ENCODE measurements around the gene SLC22A23.

DNA sequence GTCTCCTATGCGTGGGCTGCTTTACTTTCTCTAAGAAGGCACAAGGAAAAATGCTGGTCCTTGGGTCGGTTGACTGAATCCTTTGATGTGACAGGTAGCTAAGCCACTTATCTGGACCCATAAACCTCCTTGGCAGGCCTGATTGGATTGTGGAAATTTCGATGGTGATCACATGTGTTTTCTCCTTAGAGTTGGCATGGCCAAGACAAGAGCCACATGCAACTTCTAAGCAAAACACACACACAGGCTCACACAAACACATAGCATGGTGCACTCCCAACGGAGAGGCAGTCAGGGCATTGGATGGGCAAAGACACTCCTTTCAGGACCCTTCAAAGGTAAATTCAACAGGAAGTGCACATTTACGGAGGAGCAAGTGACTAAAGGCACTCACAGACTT is 102.9 kb downstream of the SLC22A23 start:
- TF ChIP-seq POLR2AphosphoS5 (IDR thresholded peaks at IDR 0.05; ENCODE audit: low read depth, low read length) (no peak), POLR2A (IDR thresholded peaks at IDR 0.05; ENCODE audit: low read depth, low read length) (no peak)

Data from GM12892 (cell line).